DOHH2 (cell line): ENCODE data around the gene DIP2C.

ENCODE experiments used
- H3F3A ChIP-seq: fragments of 200-600 bp; sonication (generic), shearing (Covaris generic); 2 replicates; pipeline ENCODE4 v1.6.0; 2016; ENCODE audit warnings: antibody characterized with exemption, mild to moderate bottlenecking; ENCODE audit not compliant: control insufficient read depth, insufficient read depth
- H3K27ac ChIP-seq: fragments of 200-600 bp; sonication (generic); 2 replicates; pipeline ENCODE4 v1.5.1; 2014; ENCODE audit warnings: low read depth, mild to moderate bottlenecking, low read length, moderate library complexity
- H3K27me3 ChIP-seq: fragments of 200-600 bp; sonication (generic); 2 replicates; pipeline ENCODE4 v1.6.1; 2014; ENCODE audit warnings: mild to moderate bottlenecking, low read length, mixed read lengths; ENCODE audit not compliant: control insufficient read depth
- H3K36me3 ChIP-seq: fragments of 200-600 bp; sonication (generic); 2 replicates; pipeline ENCODE4 v1.6.1; 2014; ENCODE audit warnings: mild to moderate bottlenecking, low read length, moderate library complexity, mixed read lengths; ENCODE audit not compliant: control insufficient read depth
- H3K4me1 ChIP-seq: fragments of 200-600 bp; sonication (generic); 2 replicates; pipeline ENCODE4 v1.6.1; 2014; ENCODE audit warnings: mild to moderate bottlenecking, low read length, mixed read lengths; ENCODE audit not compliant: control insufficient read depth
- H3K4me2 ChIP-seq: fragments of 200-600 bp; sonication (generic); 2 replicates; pipeline ENCODE4 v1.6.0; 2014; ENCODE audit warnings: mild to moderate bottlenecking, low read length, moderate library complexity
- H3K4me3 ChIP-seq: fragments of 200-600 bp; sonication (generic); 2 replicates; pipeline ENCODE4 v1.5.1; 2014; ENCODE audit warnings: mild to moderate bottlenecking, low read length, mixed read lengths
- H3K79me2 ChIP-seq: fragments of 200-600 bp; sonication (generic); 2 replicates; pipeline ENCODE4 v1.6.1; 2014; ENCODE audit warnings: mild to moderate bottlenecking, low read length, mixed read lengths; ENCODE audit not compliant: control insufficient read depth
- H3K9me2 ChIP-seq: fragments of 200-600 bp; sonication (generic); replicated peaks from 2 replicates; pipeline ENCODE4 v1.6.1; 2014; ENCODE audit warnings: mild to moderate bottlenecking, low read length, mixed read lengths; ENCODE audit not compliant: control insufficient read depth
- H3K9me3 ChIP-seq: fragments of 200-600 bp; sonication (generic); 2 replicates; pipeline ENCODE4 v1.6.1; 2014; ENCODE audit warnings: antibody characterized with exemption, low read length, mixed read lengths; ENCODE audit not compliant: control insufficient read depth, insufficient read depth
- H4K20me1 ChIP-seq: fragments of 200-600 bp; sonication (generic); 2 replicates; pipeline ENCODE4 v1.6.0; 2014; ENCODE audit warnings: low read depth, mild to moderate bottlenecking, antibody characterized with exemption, low read length, moderate library complexity; ENCODE audit not compliant: control insufficient read depth, insufficient read depth
- EZH2phosphoT487 ChIP-seq: fragments of 200-600 bp; sonication (generic); IDR thresholded peaks from 2 replicates; pipeline ENCODE4 v1.6.1; 2017; ENCODE audit warnings: borderline replicate concordance, mild to moderate bottlenecking, antibody characterized with exemption, low read length, moderate library complexity, mixed read lengths
- TF ChIP-seq, protein P1 (sequence below): fragments of 200-600 bp; sonication (generic); IDR thresholded peaks from one replicate; pipeline ENCODE4 v1.5.1; 2014; ENCODE audit warnings: antibody characterized with exemption, mild to moderate bottlenecking, low read depth, low read length; ENCODE audit not compliant: poor library complexity, severe bottlenecking

Gene DIP2C

DNA sequence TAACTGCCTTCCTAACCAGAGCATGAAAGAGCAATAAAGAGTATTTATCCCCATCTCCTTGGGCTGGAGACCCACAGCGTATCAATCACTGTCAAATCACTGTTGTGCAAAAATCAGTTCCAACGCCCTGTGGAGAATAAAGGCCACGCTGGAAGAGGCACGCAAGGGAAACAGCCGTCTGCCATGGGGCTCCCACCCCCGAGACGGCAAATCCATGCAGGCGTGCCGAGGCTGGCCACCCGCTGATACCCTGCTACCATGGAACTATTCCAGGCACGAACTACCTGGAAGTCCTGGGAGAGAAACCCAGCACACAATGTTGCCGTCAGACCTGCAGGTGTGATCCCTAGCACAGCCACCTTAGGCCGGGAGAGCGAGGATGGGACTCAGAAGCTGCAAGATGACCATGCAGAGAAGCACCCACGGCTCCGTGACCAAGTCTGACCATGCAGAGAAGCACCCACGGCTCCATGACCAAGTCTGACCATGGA lies 185.3 kb downstream of the DIP2C start:
- Histone ChIP-seq H3K79me2 (peaks cover 96% of the 10 kb centered on the region), H4K20me1 (no peaks in the 10 kb centered on the region), H3K9me3 (peaks cover 30% of the 10 kb centered on the region), H3K4me2 (no peak overlapping the region), H3F3A (peaks cover 15% of the 10 kb centered on the region), H3K9me2 (no peaks in the 10 kb centered on the region), H3K4me1 (peaks cover 76% of the 10 kb centered on the region), H3K27ac (no peak overlapping the region), H3K27me3 (no peaks in the 10 kb centered on the region), H3K36me3 (peaks cover 80% of the 10 kb centered on the region), H3K4me3 (no peak overlapping the region)
- TF ChIP-seq EZH2phosphoT487, result no peak
- TF ChIP-seq, protein P1, sequence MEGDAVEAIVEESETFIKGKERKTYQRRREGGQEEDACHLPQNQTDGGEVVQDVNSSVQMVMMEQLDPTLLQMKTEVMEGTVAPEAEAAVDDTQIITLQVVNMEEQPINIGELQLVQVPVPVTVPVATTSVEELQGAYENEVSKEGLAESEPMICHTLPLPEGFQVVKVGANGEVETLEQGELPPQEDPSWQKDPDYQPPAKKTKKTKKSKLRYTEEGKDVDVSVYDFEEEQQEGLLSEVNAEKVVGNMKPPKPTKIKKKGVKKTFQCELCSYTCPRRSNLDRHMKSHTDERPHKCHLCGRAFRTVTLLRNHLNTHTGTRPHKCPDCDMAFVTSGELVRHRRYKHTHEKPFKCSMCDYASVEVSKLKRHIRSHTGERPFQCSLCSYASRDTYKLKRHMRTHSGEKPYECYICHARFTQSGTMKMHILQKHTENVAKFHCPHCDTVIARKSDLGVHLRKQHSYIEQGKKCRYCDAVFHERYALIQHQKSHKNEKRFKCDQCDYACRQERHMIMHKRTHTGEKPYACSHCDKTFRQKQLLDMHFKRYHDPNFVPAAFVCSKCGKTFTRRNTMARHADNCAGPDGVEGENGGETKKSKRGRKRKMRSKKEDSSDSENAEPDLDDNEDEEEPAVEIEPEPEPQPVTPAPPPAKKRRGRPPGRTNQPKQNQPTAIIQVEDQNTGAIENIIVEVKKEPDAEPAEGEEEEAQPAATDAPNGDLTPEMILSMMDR, result no peak

DNA sequence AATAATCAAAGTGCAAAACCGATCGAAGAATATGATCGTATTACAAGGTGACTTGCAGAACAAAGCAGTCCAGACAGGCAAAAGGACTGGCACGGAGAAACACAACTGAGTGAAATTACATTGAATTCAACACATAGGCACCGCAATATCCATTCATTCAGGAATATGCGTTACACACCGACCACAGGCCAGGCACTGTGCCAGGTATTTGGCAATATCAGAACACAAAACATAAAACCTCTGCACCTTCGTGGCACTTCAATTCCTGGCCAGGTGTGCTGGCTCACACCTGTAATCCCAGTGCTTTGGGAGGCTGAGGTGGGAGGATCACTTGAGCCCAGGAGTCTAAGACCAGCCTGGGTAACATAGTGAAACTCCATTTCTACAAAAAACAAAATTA lies 187.9 kb downstream of the DIP2C start:
- H3K9me3 ChIP-seq, result peaks cover 20% of the 10 kb centered on the region
- no peaks in the 10 kb centered on the region for H4K20me1 ChIP-seq
- peaks cover 54% of the 10 kb centered on the region for H3K4me1 ChIP-seq
- H3K36me3 ChIP-seq, result peaks cover 71% of the 10 kb centered on the region
- no peak overlapping the region for H3K4me2 ChIP-seq
- no peak overlapping the region for H3K4me3 ChIP-seq
- TF ChIP-seq, protein P1, result no peak
- TF ChIP-seq EZH2phosphoT487, result no peak
- H3K79me2 ChIP-seq, result peaks cover 91% of the 10 kb centered on the region
- H3K9me2 ChIP-seq, result no peaks in the 10 kb centered on the region
- no peaks in the 10 kb centered on the region for H3K27me3 ChIP-seq
- no peak overlapping the region for H3K27ac ChIP-seq
- peaks cover 15% of the 10 kb centered on the region for H3F3A ChIP-seq

DNA sequence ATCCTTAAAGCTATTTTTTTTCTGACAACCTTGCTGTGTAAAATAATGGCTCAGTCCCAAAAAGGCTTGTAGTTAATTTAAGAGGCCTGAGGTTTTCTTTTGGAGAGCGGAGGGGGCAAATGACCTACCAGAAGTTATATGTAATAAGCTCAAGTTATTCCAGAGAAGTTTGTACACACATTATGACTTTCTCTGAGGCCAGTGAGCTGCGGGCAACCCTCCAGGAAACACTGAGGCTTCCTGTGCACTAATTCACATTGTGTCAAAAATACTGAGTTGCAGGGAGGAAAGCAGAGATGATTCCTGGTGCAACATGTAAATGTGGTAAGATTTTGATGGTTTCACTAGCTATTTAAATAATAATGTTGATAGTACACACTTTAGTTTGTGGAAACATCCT lies 188.6 kb downstream of the DIP2C start:
- Histone ChIP-seq H3F3A (peaks cover 10% of the 10 kb centered on the region), H3K27me3 (no peaks in the 10 kb centered on the region), H3K4me3 (no peak overlapping the region), H3K36me3 (peaks cover 68% of the 10 kb centered on the region), H3K4me2 (no peak overlapping the region), H3K27ac (no peak overlapping the region), H3K4me1 (peaks cover 46% of the 10 kb centered on the region), H4K20me1 (no peaks in the 10 kb centered on the region), H3K9me3 (peaks cover 12% of the 10 kb centered on the region), H3K9me2 (no peaks in the 10 kb centered on the region), H3K79me2 (peaks cover 91% of the 10 kb centered on the region)
- TF ChIP-seq, protein P1, result no peak
- no peak for TF ChIP-seq EZH2phosphoT487

DNA sequence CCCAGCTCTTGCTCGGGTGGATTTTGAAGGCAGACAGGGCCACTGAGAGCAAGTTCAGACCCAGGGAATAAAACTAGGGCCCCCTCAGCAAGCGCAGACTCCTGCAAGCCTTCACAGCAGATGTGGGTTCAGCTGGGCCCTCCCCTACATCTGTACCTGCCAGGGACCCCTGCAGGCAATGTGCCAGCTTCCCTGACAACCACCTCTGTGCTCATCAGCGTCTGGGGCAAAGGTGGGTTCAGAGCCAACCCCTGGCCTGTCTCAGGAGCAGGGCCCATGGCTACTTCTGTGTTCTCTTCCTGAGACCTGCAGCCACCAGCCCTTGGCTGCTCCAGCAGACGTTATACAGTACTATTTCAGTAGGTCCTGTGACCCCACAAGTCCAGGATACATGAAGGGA lies 189.5 kb downstream of the DIP2C start:
- Histone ChIP-seq H3K9me2 (no peaks in the 10 kb centered on the region), H3K36me3 (peaks cover 62% of the 10 kb centered on the region), H3K4me2 (no peak overlapping the region), H3K4me1 (peaks cover 38% of the 10 kb centered on the region), H3K27ac (no peak overlapping the region), H3F3A (peaks cover 2% of the 10 kb centered on the region; the same call in 1 of the 2 replicates), H4K20me1 (no peaks in the 10 kb centered on the region), H3K79me2 (peaks cover 94% of the 10 kb centered on the region), H3K4me3 (no peak overlapping the region), H3K27me3 (no peaks in the 10 kb centered on the region), H3K9me3 (peaks cover 3% of the 10 kb centered on the region)
- TF ChIP-seq, protein P1, result no peak
- TF ChIP-seq EZH2phosphoT487, result no peak
